Fibroblast of skin of abdomen (primary cell): Measurements from ENCODE around the gene ADARB1.
A peak's percentile ranks its signal among the peaks of the same experiment; 100 is the strongest.

Experiments
- DNase-seq: peaks from one replicate; pipeline ENCODE4 v3.0.0-alpha.2; 2013

Gene ADARB1

DNA sequence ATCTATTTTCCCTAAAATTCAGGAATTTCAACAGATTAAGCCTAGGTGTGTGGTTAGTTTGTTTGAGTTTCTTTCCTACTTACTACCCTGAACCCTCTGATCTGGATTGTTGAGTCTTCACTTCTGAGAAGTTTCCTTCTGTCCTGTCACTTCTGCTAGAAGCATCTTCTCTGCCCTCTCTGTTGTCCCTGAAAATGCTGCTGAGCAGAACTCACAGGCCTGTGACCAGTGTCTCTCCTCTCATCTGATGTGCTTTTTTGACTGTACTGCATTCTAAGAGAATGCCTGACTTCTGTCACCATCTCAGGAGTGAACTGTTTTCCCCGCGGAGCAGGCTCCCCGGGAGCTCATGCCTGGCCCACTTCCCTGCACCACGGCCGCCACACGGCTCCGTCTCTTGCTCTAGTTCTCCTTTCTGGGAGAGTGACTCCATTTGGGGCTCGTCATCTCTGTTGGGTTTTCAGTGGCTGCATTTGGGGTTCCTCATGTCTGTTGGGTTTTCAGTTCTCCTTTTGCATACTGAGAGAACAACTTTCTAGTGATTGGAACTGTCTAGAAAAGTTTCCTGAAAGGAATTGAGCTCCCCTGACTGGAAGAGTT lies 135.4 kb downstream of the ADARB1 start:
- no peak for DNase-seq

- DNase-seq = no peak
Measured at GRCh38 chr21:45210461-45210983, 136.1 kb downstream of the ADARB1 start.

- DNase-seq = no peak
Measured at GRCh38 chr21:45211661-45212060, 137.3 kb downstream of the ADARB1 start.

DNA sequence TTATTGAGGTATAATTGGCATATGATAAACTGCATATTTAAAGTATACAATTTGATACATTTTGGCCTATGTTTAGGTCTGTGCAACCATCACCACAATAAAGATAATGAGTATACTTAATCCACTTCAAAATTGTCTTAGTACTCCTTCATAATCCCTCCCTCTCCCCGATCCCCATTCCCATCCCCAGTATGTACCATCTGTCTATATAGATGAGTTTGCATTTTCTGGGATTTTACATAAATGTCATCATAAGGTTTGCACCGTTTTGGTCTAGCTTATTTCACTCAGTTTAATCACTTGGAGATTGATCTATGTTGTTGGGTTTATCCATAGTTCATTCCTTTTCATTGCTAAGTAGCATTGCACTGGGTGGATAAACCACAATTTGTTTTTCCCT lies 139.0 kb downstream of the ADARB1 start:
- DNase-seq = no peak

DNA sequence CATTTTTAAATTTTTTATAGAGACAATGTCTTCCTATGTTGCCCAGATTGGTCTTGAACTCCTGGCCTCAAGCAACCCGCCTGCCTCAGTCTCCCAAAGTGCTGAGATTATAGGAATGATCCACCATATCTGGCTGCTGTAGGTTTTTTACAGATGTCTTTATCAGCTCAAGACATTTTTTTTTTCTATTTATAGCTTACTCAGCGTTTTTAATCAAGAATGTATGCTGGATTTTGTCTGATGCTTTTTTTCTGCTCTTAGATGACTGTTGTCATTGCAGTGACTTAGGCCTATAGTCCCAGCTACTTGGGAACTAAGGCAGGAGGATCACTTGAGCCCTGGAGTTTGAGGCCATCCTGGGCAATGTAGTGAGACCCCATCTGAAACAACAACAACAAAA lies 140.8 kb downstream of the ADARB1 start:
- DNase-seq = no peak

DNA sequence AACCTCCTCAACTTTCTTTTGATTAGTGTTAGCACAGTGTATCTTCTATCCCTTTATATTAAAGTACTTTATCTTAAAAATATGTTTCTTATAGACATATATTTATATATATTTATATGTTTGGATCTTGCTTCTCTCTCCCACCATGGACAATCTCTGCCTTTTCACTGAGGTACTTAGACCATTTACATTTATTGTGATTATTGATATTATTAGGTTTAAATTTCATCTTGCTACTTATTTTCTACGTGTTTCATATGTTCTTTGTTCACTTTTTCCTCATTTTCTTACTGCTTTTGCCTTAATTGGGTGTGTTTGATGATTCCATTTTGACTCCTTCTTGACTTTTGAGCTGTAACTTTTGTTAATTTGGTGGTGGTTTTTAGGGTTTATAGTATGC lies 142.6 kb downstream of the ADARB1 start:
- DNase-seq = no peak

DNA sequence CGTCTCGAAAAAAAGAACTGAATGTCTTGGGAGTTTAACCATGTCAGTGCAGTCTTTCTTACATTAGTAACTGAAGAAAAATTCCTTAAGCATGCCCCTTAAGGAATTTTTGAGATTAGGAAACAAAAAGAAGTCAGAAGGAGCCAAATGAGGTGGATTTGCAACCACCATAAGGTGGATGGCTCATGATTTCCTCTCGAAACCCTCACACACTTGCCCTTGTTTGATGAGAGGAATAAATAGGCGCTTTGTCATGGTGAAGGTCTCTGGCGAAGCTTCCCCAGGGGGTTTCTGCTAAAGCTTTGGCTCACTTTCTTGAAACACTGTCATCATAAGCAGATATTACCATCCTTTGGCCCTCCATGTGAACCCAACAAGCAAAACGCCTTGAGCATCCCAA lies 145.1 kb downstream of the ADARB1 start:
- DNase-seq = peak; percentile 10

- peak; percentile 29 for DNase-seq
Measured at GRCh38 chr21:45220071-45220481, 145.7 kb downstream of the ADARB1 start.

- DNase-seq = no peak
Measured at GRCh38 chr21:45220714-45221490, 146.5 kb downstream of the ADARB1 start.

- DNase-seq = no peak
Measured at GRCh38 chr21:45222001-45222400, 147.6 kb downstream of the ADARB1 start.

GRCh38 chr21:45223236-45224185 lies 149.1 kb downstream of the ADARB1 start:
- DNase-seq = no peak

DNA sequence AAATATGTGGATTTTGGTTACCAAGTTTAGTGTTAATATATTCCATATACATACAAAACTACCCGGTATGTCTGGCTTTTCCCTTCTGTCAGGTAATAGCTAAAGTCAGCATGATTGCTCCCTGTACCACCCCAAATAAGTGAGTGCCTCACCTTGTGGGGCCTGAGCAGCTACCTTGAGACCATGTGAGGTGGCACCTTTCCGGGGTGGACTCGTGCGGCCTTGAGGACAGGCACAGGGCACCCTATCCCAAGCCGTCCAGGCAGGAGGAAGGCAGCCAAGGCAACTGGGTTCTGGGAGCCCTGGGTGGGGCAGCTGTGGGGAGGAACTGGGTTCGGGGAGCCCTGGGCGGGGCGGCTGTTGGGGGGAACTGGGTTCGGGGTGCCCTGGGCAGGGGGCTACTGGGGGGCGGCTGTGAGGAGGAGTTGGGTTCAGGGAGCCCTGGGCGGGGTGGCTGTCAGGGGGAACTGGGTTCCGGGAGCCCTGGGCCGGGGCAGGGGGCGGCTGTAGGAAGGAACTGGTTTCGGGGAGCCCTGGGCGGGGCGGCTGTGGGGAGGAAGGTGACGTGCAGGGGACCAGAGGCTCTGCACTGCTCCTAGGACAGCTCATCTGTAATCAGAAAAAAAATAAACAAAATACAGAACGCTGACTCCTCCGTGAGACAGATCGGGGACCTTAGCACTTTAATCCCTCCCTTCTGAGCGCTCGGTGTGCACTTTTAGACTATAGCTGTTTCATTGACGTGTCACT lies 150.0 kb downstream of the ADARB1 start:
- no peak for DNase-seq

- DNase-seq = no peak
Measured at GRCh38 chr21:45225041-45225740, 150.8 kb downstream of the ADARB1 start.

GRCh38 chr21:45225741-45226327 lies 151.5 kb downstream of the ADARB1 start:
- DNase-seq = no peak

GRCh38 chr21:45226540-45227326 lies 152.4 kb downstream of the ADARB1 start:
- DNase-seq = peak; percentile 16

DNA sequence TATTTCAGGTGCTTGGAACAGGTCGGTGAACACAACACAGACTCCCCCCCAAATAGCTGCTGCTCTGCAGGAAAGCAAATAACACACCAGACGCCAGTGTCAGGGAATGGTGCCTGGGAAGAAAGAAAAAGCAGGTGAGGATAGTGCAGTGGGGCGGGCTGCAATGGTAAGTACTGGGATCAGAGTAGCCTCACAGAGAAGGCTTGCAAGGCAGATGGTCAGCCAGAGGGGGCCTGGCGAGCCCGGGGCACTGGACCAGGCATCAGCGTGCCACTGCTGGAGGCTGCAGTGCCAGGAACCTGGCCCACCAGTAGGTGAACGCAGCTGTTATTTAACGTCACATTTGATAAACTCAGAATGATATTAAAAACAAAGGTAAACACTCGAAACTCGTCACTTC lies 153.4 kb downstream of the ADARB1 start:
- DNase-seq = no peak

GRCh38 chr21:45228171-45228641 lies 153.8 kb downstream of the ADARB1 start:
- DNase-seq = peak; percentile 99

DNA sequence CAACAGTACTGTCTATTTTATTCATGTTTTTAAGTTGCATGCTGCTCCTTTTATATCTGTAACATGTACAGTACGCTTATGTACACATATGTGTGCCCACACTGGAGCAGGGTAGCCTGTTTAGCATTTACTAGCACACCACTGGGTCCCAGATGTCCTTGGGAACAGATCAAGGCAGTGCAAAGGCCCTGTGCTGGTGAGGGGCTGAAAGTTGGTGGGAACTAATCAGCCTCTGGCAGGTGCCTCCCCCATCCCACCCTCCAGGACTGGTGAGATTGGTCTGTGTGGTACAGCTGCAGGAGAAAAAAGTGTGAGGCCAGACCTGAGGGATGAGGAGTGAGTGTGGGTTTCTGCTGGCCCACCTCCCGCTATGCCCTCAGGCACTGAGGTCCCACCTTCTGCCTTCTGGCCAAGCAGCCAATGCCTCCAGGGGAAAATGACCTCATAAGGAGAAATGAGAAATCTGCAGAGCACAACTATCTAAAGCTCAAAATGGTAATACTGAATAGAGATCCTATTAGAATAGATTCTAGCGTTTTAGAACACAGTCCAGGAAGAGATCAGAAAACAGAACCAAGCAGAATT lies 154.4 kb downstream of the ADARB1 start:
- no peak for DNase-seq

- no peak for DNase-seq
Measured at GRCh38 chr21:45231705-45232104, 157.3 kb downstream of the ADARB1 start.

- DNase-seq = no peak
Measured at GRCh38 chr21:45234127-45234526, 159.7 kb downstream of the ADARB1 start.
